ENCODE results near the gene BTBD9.

Gene BTBD9

GRCh38 chr6:38508286-38508685, 131.4 kb downstream of the BTBD9 start:
- DNase-seq (ENCODE audit: low read depth in 2 of 2): no peak

- DNase-seq (ENCODE audit: low read depth in 2 of 2): no peak
These were observed 132.6 kb downstream of the BTBD9 start for GRCh38 chr6:38507173-38507572.

- no peak for DNase-seq (ENCODE audit: low read depth in 2 of 2)
These were observed 133.9 kb downstream of the BTBD9 start for GRCh38 chr6:38505826-38506225.

GRCh38 chr6:38504996-38505395, 134.7 kb downstream of the BTBD9 start:
- no peak for DNase-seq (ENCODE audit: low read depth in 2 of 2)

GRCh38 chr6:38503960-38504682, 135.6 kb downstream of the BTBD9 start:
- no peak for DNase-seq (ENCODE audit: low read depth in 2 of 2)

GRCh38 chr6:38503032-38503773, 136.5 kb downstream of the BTBD9 start:
- no peak for DNase-seq (ENCODE audit: low read depth in 2 of 2)

GRCh38 chr6:38502423-38502822, 137.3 kb downstream of the BTBD9 start:
- no peak for DNase-seq (ENCODE audit: low read depth in 2 of 2)

GRCh38 chr6:38501931-38502330, 137.8 kb downstream of the BTBD9 start:
- DNase-seq (ENCODE audit: low read depth in 2 of 2): no peak

GRCh38 chr6:38499529-38500096, 140.1 kb downstream of the BTBD9 start:
- no peak for DNase-seq (ENCODE audit: low read depth in 2 of 2)

- DNase-seq (ENCODE audit: low read depth in 2 of 2): no peak
These were observed 140.8 kb downstream of the BTBD9 start for GRCh38 chr6:38498805-38499445.

- DNase-seq (ENCODE audit: low read depth in 2 of 2): no peak
These were observed 141.6 kb downstream of the BTBD9 start for GRCh38 chr6:38498085-38498484.

GRCh38 chr6:38497546-38497945, 142.2 kb downstream of the BTBD9 start:
- DNase-seq (ENCODE audit: low read depth in 2 of 2): no peak

- no peak for DNase-seq (ENCODE audit: low read depth in 2 of 2)
These were observed 143.7 kb downstream of the BTBD9 start for GRCh38 chr6:38495922-38496635.

- DNase-seq (ENCODE audit: low read depth in 2 of 2): no peak
These were observed 144.2 kb downstream of the BTBD9 start for GRCh38 chr6:38495518-38495917.

GRCh38 chr6:38493931-38494547, 145.7 kb downstream of the BTBD9 start:
- peak; percentile 68 to 77 for DNase-seq (ENCODE audit: low read depth in 2 of 2)

- no peak for DNase-seq (ENCODE audit: low read depth in 2 of 2)
These were observed 147.7 kb downstream of the BTBD9 start for GRCh38 chr6:38492031-38492430.

GRCh38 chr6:38489951-38490350, 149.8 kb downstream of the BTBD9 start:
- DNase-seq (ENCODE audit: low read depth in 2 of 2): no peak

- no peak for DNase-seq (ENCODE audit: low read depth in 2 of 2)
These were observed 152.3 kb downstream of the BTBD9 start for GRCh38 chr6:38487423-38487822.

GRCh38 chr6:38485488-38485887, 154.2 kb downstream of the BTBD9 start:
- no peak for DNase-seq (ENCODE audit: low read depth in 2 of 2)

- no peak for DNase-seq (ENCODE audit: low read depth in 2 of 2)
These were observed 155.1 kb downstream of the BTBD9 start for GRCh38 chr6:38484656-38485055.

GRCh38 chr6:38483526-38483925, 156.2 kb downstream of the BTBD9 start:
- DNase-seq (ENCODE audit: low read depth in 2 of 2): no peak
